HL-60 (cell line): ENCODE measurements around the gene BCL11A.

Experiments
- DNase-seq, 2 experiments: peaks; one replicate each; pipeline ENCODE4 v3.0.0-alpha.2; 2010 to 2020; ENCODE audit warnings: low read depth in 1 of 2, low spot score in 1 of 2
- H3K27ac ChIP-seq: fragments of 250-450 bp; sonication (Bioruptor Pico); replicated peaks from 2 replicates; pipeline ENCODE4 v1.5.1; 2020; ENCODE audit warnings: mild to moderate bottlenecking, moderate library complexity
- H3K27me3 ChIP-seq: fragments of 250-450 bp; sonication (Bioruptor Pico); 2 replicates; pipeline ENCODE4 v1.5.1; 2021; ENCODE audit warnings: mild to moderate bottlenecking, moderate library complexity; ENCODE audit not compliant: insufficient read depth, poor library complexity, severe bottlenecking
- H3K4me3 ChIP-seq: replicated peaks from 2 replicates; pipeline ENCODE4 v1.5.1; 2011; ENCODE audit warnings: mild to moderate bottlenecking, control low read depth, low read length; ENCODE audit not compliant: insufficient read depth
- GABPA ChIP-seq: IDR thresholded peaks from 2 replicates; pipeline ENCODE4 v1.6.1; 2012; ENCODE audit warnings: low read depth
- POLR2AphosphoS5 ChIP-seq: IDR thresholded peaks from 2 replicates; pipeline ENCODE4 v1.6.1; 2012; ENCODE audit warnings: low read depth
- SPI1 ChIP-seq: IDR thresholded peaks from 2 replicates; pipeline ENCODE4 v1.6.1; 2012; ENCODE audit warnings: low read depth, mild to moderate bottlenecking, borderline replicate concordance
- TF ChIP-seq, protein P1 (sequence below): IDR thresholded peaks from one replicate; pipeline ENCODE4 v1.5.1; 2011; ENCODE audit warnings: low read length, control low read depth, inconsistent platforms; ENCODE audit not compliant: insufficient read depth
- TF ChIP-seq, protein P2 (sequence below): IDR thresholded peaks from 2 replicates; pipeline ENCODE4 v1.6.1; 2012; ENCODE audit warnings: low read depth; ENCODE audit not compliant: insufficient replicate concordance

BCL11A gene

DNA sequence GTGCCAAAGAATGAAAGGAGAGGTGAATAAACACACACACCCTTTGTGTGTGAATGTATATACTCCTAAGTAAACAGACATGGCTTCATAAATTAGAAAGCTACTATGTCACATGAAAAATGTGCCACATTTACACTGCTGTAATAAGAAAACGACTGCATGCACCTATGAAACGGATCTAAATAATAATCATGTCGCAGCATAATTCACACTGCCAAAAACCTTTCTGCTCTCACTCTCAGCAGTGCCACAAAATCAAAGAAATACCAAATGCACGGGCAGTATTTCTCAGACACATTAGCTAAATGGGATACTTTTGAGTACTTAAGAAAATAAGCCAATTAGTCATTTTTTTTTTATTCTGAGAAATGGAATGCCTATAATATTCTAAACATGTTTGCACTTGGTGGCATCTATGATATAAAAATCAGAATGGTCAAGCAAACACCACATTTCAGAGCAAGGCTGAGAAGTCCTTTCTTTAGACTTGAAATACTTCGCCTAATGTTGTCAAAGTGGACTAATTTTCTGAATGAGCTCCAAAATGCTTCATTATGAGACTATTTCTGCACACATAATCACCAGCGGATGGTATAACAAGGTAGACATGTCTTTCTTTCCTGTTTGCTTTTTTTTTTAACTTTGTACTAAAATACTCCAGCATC lies 6.6 kb downstream of the BCL11A start:
- no peak for DNase-seq
- H3K27me3 ChIP-seq = no peaks in the 10 kb centered on the region
- H3K4me3 ChIP-seq = no peak overlapping the region
- H3K27ac ChIP-seq = no peak overlapping the region
- no peak for TF ChIP-seq SPI1
- TF ChIP-seq, protein P1, sequence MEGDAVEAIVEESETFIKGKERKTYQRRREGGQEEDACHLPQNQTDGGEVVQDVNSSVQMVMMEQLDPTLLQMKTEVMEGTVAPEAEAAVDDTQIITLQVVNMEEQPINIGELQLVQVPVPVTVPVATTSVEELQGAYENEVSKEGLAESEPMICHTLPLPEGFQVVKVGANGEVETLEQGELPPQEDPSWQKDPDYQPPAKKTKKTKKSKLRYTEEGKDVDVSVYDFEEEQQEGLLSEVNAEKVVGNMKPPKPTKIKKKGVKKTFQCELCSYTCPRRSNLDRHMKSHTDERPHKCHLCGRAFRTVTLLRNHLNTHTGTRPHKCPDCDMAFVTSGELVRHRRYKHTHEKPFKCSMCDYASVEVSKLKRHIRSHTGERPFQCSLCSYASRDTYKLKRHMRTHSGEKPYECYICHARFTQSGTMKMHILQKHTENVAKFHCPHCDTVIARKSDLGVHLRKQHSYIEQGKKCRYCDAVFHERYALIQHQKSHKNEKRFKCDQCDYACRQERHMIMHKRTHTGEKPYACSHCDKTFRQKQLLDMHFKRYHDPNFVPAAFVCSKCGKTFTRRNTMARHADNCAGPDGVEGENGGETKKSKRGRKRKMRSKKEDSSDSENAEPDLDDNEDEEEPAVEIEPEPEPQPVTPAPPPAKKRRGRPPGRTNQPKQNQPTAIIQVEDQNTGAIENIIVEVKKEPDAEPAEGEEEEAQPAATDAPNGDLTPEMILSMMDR = no peak
- no peak for TF ChIP-seq GABPA

DNA sequence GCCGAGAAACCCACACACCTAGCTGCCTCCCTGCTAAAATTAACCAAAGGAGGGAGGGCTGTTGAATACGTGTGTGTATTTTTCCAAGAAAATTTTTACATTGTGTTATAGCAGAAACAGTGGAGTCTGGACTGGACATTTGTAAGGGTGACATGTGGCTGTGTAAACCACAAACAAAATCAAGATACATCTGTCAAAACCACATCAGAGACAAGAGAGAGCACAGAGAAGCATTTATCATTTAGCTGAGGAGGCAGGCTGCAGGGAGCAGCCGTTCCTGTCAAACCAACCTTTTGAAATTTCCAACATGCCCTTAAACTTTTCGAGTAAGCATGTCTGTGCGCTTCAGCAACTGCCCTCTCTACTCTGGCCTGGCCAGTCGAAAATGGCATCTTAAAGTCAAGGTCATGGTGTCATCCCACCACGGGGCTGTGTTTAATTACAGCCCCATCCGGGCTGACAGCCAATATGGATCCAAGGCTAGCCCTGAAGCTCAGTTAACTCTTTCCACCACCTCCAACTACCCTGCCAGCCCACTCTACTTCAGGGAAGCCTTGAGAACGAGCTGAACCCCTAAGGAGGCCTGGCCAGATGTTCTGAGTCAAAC lies 8.4 kb downstream of the BCL11A start:
- H3K27me3 ChIP-seq = no peaks in the 10 kb centered on the region
- DNase-seq = no peak
- H3K4me3 ChIP-seq = no peak overlapping the region
- TF ChIP-seq POLR2AphosphoS5 = no peak
- no peak for TF ChIP-seq SPI1
- TF ChIP-seq GABPA = no peak
- TF ChIP-seq, protein P1 = no peak
- TF ChIP-seq, protein P2, sequence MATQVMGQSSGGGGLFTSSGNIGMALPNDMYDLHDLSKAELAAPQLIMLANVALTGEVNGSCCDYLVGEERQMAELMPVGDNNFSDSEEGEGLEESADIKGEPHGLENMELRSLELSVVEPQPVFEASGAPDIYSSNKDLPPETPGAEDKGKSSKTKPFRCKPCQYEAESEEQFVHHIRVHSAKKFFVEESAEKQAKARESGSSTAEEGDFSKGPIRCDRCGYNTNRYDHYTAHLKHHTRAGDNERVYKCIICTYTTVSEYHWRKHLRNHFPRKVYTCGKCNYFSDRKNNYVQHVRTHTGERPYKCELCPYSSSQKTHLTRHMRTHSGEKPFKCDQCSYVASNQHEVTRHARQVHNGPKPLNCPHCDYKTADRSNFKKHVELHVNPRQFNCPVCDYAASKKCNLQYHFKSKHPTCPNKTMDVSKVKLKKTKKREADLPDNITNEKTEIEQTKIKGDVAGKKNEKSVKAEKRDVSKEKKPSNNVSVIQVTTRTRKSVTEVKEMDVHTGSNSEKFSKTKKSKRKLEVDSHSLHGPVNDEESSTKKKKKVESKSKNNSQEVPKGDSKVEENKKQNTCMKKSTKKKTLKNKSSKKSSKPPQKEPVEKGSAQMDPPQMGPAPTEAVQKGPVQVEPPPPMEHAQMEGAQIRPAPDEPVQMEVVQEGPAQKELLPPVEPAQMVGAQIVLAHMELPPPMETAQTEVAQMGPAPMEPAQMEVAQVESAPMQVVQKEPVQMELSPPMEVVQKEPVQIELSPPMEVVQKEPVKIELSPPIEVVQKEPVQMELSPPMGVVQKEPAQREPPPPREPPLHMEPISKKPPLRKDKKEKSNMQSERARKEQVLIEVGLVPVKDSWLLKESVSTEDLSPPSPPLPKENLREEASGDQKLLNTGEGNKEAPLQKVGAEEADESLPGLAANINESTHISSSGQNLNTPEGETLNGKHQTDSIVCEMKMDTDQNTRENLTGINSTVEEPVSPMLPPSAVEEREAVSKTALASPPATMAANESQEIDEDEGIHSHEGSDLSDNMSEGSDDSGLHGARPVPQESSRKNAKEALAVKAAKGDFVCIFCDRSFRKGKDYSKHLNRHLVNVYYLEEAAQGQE = no peak
- H3K27ac ChIP-seq = no peak overlapping the region

GRCh38 chr2:60544062-60544461 lies 9.4 kb downstream of the BCL11A start:
- Histone ChIP-seq H3K27ac (peak overlapping the region; percentile 39), H3K4me3 (no peak overlapping the region), H3K27me3 (no peaks in the 10 kb centered on the region)
- TF ChIP-seq GABPA = no peak
- TF ChIP-seq, protein P1 = no peak
- TF ChIP-seq POLR2AphosphoS5 = no peak
- TF ChIP-seq SPI1 = no peak
- TF ChIP-seq, protein P2 = no peak
- peak in 1 of 2 experiments; percentile 62 for DNase-seq
